Measurements from ENCODE around the gene XPO1.

- no peak for TF ChIP-seq EZH2 (IDR thresholded peaks at IDR 0.05; ENCODE audit: low read length, missing control alignments)
- no peak for TF ChIP-seq CTCF (conservative IDR thresholded peaks at IDR 0.05 in 1 of 2, IDR thresholded peaks at IDR 0.05 in 1 of 2; ENCODE audit: low read depth in 1 of 2, low read length in 2 of 2)
Measured at GRCh38 chr2:61450144-61450543, 88.0 kb downstream of the XPO1 start.

Measured in fibroblast of lung (primary cell).